ENCODE measurements around the gene TTC13. TPM values are rescaled to one million over a fixed set of nuclear protein-coding genes. Genes with fewer than 3 reads are reported as not detected.

The TTC13 gene
- total RNA-seq, 1 donor from 2014 or later, result 34.7 TPM

DNA sequence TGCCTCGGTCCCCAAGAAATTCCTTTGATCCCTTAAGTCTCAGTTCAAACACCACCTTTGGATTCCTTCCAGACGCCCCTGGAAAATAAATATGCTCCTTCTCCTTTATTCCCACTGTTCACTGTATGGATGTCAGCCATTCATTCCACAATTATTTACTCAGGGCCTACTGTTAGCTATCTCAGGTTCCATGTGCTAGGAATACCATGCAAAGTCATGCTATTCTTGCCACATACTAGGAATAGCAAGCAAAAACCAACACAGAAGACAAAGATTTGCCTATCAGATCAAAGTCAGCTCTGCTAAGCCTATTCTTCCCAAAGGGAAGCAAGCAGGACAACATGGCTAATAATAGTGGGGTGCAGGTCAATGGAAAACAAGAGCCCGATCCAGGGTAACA, 29.8 kb downstream of the TTC13 start:
- no peak for DNase-seq

DNA sequence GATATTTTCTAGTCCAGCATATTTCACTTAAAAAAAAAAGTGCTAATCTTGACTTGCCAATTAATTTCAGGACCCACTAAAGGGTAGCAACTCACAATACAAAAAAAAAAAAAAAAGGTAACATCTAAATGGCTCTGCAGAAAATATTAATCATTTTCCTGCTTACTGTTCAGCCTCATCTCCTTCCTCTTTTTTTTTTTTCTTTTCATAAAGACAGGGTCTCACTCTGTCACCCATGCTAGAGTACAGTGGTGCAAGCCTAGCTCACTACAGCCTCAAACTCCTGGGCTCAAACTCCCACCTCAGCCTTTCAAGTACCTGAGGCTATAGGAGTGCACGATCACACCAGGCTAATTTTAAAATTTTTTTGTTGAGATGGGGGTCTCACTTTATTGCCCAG, 30.4 kb downstream of the TTC13 start:
- DNase-seq, result no peak

DNA sequence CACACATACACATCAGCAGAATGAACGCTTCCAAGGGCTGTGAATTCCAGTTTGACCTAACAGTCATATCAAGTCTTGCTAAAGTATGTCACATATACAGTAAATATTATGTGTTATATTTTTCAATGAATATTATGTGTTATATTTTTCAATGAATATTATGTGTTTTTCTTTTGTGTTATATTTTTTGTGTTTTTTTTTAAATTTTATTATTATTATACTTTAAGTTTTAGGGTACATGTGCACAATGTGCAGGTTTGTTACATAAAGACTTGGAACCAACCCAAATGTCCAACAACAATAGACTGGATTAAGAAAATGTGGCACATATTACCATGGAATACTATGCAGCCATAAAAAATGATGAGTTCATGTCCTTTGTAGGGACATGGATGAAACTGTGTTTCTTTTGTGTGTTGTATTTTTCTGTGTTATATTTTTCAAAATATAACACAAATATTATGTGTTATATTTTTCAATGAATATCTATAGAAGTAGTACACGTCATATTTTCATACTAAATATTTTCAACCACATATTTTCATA, 35.5 kb downstream of the TTC13 start:
- DNase-seq, result no peak

DNA sequence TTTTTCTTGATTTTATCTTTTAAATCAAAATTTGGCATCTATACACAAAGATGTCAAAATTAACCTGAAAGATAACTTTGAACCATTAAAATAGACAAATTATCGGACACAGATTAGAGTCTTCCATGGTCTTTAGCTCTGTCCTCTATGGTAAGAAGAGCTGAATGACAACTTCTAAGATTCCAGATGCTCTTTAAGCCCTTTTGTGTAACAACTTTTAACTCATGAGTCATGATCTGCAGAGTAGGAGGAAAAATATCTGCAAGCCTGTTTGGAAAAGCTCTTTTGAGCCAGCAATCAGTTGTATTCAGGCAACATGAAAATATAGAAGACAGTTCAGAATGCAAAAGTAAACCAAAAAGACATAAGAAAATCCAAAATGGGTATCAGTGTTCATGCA, 37.8 kb downstream of the TTC13 start:
- no peak for DNase-seq

DNA sequence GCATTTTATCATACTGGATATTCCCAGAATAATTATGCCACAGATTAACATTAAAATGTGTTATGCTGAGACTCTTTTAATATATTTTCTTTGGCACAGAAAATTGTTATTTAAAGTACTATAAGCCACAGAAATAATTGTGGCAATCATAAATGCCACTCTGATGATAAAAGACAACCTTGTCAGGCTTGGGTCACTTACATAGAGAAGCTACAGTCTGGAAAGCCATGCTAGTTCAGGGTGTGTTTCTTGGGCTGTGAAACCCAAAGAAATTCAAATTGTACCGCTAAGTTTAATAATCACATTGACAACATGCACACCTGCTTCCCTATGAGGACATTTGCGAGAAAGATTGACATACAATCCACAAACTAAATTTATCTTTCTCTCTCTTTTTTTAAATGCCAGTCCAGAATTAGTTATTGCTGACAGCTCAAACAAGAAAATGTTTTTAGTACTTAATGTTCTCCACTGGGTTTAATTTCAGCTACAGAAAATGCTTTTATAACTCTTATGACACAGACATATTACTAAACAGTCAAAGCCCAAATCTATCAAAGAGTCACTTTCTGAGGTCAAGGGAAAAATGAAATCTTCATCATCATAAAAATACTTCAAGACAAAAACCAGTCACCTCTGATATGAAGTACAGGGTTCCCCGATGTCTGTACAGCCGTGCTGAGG, 38.7 kb downstream of the TTC13 start:
- no peak for DNase-seq

DNA sequence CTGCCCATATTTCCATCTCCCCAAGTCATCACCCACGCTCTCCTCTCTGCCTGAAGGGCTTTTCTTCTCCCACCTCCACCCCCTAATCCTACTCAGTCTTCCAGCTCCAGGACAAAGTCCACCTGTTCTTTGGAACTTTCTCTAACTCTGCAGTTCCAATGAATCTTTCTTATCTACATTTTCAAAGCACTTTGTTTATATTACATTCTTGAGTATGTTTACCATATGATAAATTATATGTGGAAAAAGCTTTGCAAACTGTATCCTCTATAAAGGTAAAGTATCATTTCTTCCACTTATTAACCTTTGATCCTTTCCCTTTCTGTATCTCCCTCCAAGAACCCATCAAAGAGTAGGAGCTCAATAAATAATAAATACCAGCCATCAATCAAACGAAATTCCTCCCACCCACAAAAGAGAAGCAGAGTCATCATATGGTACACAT, 39.7 kb downstream of the TTC13 start:
- no peak for DNase-seq

DNA sequence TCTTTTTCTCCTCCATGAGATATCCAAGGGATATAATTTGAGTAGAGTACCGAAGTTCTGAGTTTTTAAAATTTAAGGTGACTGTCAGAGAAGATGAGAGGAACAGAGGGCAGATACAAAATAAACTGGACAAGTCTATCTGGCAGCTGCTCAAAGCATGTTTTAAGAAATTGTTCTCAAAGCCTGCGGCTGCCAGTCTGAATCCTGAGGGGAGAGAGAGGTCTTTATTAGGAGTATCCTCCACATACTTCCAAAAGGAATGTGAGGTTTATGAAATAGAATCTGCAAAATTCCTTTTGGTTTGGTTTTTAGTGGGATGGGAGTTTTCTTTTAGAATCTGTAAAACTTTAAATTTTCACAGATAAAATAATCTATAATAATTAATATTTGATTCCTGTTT, 41.3 kb downstream of the TTC13 start:
- no peak for DNase-seq

DNA sequence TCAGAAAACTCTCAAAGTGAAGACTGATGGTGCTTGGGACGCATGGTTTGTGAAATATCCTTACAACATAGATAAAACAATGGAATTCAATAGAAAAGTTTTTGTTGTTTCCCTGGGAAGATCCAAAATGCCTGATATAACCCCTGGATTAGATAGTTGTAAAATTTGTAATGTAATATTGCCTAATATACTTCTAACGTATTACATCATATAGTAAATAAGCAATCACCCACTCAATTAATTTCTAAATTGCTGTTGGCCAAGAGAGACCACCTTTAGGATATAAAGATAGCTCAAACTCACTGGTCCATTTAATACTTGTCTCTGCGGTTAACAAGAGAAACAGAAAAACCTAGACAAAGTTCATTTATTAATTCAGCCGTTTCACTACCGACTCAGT, 42.2 kb downstream of the TTC13 start:
- no peak for DNase-seq

DNA sequence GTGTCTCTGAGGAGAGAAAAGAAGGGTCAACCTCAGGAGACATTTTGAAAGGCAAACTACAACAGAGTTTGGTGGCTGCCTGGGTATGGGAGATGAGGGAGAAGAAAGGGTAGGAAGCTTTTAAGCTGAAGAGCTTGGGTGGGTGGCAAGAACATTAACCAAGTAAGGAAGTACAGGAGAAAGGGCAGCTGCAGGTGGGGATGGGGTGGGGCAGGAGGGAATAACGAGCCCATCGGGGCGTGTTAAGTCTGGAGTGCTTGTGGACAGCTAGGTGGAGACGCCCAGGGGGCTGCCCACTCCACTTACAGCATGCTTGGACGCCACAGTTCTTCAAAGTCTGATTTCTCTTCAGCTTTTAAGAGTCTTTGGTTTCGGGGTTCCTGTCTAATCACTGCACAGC, 42.8 kb downstream of the TTC13 start:
- DNase-seq, result no peak

DNA sequence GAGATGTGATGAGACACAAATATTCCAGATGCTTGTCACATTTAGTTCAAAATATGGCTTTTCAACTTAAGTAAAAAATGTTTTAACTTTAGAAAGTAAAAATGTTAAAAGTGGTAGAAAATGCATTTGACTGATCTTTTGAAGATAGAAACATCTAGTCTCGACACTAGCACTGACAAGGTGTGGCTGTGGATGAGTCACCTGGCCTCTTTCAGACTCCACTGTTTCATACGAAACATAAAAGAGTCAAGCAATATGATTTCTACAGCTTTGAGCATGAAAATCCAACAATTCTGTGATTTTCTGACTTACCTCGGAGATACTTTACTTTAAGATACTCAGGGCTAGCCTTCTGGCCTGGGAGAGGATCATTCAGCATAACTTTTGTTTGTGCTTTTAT, 47.7 kb downstream of the TTC13 start:
- no peak for DNase-seq

DNA sequence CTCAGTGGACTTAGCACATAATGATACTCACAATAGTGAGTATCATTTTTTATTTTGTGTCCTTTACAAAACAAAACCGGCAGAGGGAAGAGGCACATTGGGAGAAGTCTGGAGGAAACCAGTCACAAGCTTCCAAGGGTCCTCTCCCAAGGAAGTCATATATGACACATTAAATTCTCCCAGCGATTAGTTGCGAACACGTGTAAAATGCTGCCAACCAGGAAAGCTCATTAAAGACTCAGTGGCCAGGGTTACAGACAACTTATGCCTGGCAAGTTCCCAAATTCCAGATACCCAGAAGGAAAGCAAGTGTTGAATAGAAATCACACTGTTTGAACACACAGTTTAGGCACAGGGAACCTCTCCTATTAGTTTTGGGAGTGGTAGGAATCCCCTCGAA, 52.5 kb downstream of the TTC13 start:
- DNase-seq, result no peak

DNA sequence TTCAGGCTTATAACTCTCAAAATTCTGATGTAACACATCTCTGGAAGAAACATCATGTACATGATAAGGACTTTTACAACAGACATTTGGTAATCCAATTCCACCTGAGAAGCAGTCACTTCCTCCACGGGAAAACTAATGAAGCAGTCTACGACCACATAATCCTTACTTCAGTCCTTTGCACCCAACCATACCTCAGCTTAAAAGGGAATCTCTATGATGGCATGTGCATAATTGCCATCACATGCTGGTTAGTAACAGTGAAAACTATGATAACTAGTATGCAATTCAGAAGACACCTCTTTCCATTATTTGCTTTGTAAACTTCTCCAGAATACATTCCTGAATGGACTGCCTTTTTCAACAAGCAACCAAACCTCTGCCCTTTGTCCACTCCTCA, 53.1 kb downstream of the TTC13 start:
- no peak for DNase-seq

DNA sequence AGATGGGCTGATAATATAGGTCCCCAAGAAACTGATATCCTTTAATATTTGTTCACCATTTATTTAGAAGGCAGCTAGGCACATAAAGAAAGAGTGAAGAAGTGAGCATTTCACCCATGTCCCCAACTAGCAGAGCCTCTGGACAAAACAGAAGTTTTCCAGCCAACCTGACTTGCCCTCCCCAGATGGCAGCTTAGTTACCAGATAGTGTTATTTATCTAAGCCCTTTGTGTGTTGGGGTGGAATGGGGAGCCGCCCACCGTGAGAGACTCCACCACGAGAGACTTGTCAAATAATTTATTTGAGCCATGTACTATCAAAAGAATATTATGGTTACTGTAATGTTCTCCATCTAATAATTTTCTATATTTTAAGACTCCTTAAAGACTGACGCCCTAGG, 55.5 kb downstream of the TTC13 start:
- no peak for DNase-seq

DNA sequence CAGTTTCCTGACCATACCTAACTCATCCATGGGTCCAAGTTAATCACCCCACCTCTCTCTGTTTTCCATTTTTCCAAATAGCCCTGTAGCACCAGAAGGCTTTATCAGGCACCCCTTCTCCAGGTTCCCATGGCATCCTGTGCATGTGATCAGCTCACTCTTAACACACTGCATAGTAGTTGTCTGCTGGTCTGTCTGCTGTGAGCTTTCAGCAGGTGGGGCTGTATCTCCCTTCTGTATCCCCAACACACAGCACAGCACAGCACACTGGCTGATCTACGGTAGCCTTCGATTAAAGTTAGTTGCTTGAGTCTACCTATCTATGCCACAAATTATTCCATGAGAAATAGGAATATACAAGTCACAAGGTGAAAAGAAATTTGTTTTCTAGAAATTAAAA, 56.0 kb downstream of the TTC13 start:
- DNase-seq, result no peak

DNA sequence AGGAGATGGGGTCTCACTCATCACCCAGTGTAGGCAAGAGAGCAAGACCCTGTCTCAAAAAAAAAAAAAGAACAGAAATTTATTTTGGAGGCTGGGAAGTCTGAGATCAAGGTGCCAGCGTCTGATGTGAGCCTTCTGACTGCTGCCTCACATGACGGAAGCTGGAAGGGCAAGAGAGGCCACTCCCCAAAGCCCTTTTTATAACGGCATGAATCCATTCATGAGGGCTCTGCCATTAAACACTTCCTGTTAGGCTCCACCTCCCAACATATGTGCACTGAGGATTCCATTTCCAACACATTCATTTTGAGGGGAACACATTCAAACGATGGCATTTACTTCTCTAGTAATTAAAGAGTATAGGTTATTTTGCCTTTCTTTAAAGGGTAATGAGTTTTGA, 59.5 kb downstream of the TTC13 start:
- no peak for DNase-seq

DNA sequence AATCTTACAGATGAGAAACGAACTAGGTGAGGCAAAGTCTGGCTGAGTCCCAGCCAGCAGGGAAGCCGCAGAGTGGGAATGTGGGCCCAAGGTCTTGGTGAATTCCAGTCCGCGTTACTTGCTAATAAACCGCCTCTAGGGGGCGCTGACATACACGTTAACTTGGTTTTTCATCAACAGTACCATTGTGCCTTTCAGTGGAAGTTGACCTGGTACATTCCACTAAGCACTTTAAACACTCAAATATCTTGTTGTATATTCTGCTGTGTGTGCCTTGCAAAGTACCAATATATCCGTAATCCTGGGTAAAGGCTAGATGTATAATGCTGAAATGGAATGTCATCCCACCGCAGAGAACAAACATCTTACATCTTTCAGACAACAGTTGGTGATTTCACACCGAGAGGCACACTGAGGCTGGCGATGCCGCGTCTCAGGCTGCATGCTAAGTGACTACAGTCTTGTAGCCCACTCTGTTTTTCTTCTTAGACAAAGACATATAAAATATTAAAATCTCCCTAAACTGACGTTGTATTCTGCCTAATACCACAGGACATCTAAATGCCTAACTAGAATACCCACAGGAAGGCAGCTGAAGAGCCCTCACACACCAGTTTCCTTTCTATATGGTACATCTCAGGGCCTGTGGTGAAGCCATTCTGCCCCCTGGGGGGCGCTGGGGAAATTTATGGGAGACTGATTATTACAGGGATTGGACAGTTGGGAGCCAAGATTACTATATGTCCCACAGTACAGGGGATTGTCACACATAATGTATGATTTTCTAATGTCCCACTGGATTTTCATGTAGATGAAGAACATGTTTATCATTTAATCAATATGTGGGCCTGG, 61.2 kb downstream of the TTC13 start:
- DNase-seq, result peak; percentile 83

DNA sequence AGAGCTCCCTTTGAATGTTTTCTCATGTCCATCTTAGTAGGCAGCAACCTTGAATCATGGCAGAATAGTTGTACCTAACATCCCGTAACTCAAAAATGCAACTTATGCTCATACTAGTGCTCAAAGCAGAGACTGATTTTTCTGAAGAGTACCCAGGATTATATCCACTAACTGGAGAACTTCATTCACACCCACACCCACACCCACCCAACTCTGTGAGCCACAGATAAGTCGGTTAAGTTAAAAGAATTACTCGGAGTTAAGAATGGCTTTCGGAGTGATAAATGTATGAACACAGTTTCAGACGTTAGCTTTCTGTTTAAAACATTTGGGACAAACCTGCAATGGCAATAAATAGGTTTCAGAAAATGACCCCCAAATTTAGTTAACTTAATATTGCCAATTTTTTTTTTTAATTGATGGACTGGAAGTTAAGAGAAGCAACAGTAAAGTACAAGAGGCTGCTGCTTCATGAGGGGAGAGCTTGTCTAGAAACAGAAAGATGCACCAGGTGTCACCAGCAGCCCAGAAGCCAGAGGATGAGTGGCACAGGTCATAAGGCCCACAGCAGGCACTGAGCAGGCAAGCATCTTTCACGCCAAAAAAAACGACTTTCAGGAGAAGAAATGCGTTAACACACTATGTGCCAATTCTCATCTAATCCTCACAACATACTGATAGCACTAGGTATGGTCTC, 61.9 kb downstream of the TTC13 start:
- DNase-seq, result no peak

DNA sequence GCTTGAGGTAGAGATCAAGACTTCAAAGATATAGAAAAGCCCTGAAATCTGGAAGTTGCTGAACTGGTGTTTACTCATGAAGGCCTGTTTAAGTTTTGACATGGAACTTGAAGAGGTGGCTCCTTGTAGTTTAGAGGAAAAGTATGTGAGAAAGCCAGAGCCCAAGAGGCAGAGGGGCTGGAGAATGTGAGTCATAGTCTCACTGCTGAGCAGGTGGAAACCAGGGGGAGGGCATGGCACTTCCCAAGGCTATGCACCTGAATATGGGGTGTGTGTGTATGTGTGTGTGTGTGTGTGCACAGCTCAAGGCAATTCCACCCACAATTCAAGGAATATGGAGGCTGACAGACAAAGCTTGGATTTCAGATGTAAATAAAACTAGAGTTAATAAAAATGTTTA, 63.6 kb downstream of the TTC13 start:
- DNase-seq, result no peak

DNA sequence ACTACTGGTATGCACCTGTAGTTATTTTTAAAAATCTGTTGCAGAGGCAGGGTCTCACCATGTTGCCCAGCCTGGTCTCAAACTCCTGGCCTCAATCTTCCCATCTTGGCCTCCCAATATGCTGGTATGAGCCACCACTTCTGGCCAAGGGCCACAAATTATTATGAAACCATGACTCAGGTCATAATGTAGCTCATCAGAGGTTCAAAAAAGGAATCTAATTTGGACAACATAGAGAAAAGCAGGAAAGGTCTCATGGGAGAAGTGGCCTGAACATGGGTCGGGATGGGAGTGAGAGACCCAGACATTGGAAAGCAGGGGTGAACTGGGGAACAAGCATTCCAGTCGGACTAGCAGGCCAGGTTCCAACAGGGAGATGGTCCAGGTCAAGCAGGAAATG, 65.2 kb downstream of the TTC13 start:
- no peak for DNase-seq

DNA sequence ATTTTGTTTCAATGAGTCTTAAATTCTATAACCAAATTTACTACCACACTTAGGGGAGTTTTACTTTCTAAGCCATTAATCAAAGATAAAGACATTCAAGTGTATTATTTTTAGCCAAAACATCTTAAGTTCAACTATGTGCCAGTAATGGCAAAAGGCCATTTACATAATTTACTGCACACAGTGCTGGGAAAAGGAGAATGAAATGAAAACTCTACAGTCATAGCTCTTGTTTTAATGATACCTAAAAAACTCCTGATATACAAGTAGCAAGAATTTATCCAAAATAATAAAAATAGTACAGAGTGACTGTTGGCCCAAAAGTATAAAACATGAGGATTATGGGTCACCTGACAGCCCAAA, 67.9 kb downstream of the TTC13 start:
- no peak for DNase-seq

DNA sequence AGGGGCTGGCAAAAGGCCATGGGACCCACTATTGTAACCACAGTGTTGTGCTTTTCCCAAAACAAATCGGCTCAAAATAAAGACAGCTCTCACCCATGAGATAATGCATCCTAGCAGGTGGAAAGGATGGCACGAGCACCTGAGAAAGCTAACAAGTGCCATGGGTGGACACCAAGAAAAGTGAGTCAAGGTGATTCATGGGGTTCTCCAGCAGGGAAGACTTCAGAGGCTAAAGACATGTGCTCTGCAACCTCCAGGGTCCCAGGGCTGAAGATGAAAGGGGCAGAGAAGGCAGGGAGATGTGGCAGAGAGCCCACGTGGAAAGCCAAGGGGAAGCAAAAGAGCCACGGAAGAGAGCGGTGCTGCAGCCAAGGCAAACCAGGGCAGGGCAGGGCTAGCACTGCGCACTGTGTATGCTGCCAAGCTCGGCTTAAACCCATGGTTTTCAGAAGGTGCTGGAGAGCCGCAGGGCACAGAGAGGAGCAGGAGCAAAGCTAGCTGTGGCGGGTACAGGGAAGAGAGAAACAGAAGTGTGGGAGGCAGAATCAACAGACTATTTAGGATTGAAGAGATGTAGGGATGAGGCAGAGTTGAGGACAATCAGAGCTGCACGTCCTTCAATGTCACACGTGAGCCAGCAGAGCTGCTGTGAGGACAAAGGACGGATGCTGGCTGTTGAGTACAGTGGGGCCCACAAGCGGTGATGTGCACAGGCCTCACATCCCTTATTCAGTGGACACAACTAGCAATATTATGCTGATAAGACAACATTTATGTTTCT, 68.5 kb downstream of the TTC13 start:
- no peak for DNase-seq

DNA sequence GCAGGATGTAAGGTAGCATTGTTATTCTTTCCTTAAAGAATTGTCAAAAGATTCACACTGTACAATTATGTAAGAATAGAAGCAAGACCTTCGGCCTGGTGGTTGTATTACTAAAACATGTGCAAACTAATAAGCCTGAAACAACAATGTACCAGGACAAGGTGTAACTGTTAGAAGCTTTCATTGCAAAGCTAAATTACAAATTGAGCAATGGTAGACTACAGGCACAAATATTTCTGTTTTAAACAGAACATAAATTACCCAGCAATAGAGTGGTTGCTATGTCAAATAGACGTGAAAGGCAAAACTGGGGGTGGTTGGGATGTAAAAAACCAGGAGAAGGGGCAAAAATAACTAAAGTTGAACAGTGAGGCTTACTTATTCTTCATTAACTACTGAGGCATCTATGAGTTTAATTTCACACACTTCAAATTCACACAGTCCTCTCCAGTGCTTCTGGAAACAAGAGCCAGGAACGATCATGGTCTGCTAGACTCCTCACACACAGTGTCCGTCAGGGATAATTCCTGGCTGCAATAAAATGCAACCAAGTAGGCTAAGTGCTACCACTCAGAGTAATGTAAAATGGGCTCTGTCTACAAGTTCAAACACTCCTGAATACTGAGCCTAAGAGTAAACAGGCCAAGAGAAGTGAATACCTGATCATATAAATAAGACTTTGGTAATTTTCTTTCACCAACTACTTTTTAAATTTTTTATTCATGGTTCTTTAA, 71.0 kb downstream of the TTC13 start:
- DNase-seq, result no peak
